ENCODE data around the gene PAPPA2. TPM values are rescaled to one million over a fixed set of nuclear protein-coding genes. Genes with fewer than 3 reads are reported as not detected.
A peak's percentile ranks its signal among the peaks of the same experiment; 100 is the strongest.

The PAPPA2 gene
- total and polyA plus RNA-seq, 2 donors (not counting 1 experiment from before 2014, with no cell fraction given), result 0.24 to 4.1 TPM

GRCh38 chr1:176460544-176461336 lies 2.2 kb upstream of the PAPPA2 start:
- Histone ChIP-seq H3K4me3 (replicated peaks in 1 of 4; ENCODE audit: control extremely low read depth in 1 of 4, insufficient read depth in 1 of 4, low read depth in 3 of 4, low read length in 4 of 4) (no peak overlapping the region), H3K4me1 (ENCODE audit: control insufficient read depth, extremely low read depth, insufficient read depth, low read length) (no peaks in the 10 kb centered on the region), H2AFZ (ENCODE audit: low read length) (no peak overlapping the region), H3K9me3 (ENCODE audit: control insufficient read depth, insufficient read depth, low read depth, low read length) (no peaks in the 10 kb centered on the region), H3K27me3 (ENCODE audit: control insufficient read depth, insufficient read depth, low read length) (no peaks in the 10 kb centered on the region), H3K4me2 (ENCODE audit: extremely low read depth, insufficient read depth, low read length) (no peak overlapping the region), H3K27ac (ENCODE audit: insufficient read depth, low read length) (no peak overlapping the region), H4K20me1 (ENCODE audit: control insufficient read depth, extremely low read depth, insufficient read depth, low read length) (no peaks in the 10 kb centered on the region), H3K9ac (ENCODE audit: insufficient read depth, low read length) (no peak overlapping the region), H3K36me3 (ENCODE audit: control insufficient read depth, insufficient read depth, low read length) (no peaks in the 10 kb centered on the region), H3K79me2 (ENCODE audit: control insufficient read depth, insufficient read depth, low read length) (no peaks in the 10 kb centered on the region)
- TF ChIP-seq CTCF (conservative IDR thresholded peaks at IDR 0.05 in 1 of 2, IDR thresholded peaks at IDR 0.05 in 1 of 2; ENCODE audit: low read depth in 1 of 2, low read length in 2 of 2) (no peak), EZH2 (IDR thresholded peaks at IDR 0.05; ENCODE audit: low read length, missing control alignments) (no peak)
- no peak for DNase-seq (ENCODE audit: low read depth in 2 of 2)

- no peaks in the 10 kb centered on the region for H3K27me3 ChIP-seq (ENCODE audit: control insufficient read depth, insufficient read depth, low read length)
- no peaks in the 10 kb centered on the region for H3K36me3 ChIP-seq (ENCODE audit: control insufficient read depth, insufficient read depth, low read length)
- no peak overlapping the region for H3K27ac ChIP-seq (ENCODE audit: insufficient read depth, low read length)
- H2AFZ ChIP-seq (ENCODE audit: low read length), result no peak overlapping the region
- H4K20me1 ChIP-seq (ENCODE audit: control insufficient read depth, extremely low read depth, insufficient read depth, low read length), result no peaks in the 10 kb centered on the region
- H3K4me1 ChIP-seq (ENCODE audit: control insufficient read depth, extremely low read depth, insufficient read depth, low read length), result no peaks in the 10 kb centered on the region
- H3K9ac ChIP-seq (ENCODE audit: insufficient read depth, low read length), result no peak overlapping the region
- H3K4me2 ChIP-seq (ENCODE audit: extremely low read depth, insufficient read depth, low read length), result no peak overlapping the region
- no peak for TF ChIP-seq CTCF (conservative IDR thresholded peaks at IDR 0.05 in 1 of 2, IDR thresholded peaks at IDR 0.05 in 1 of 2; ENCODE audit: low read depth in 1 of 2, low read length in 2 of 2)
- TF ChIP-seq EZH2 (IDR thresholded peaks at IDR 0.05; ENCODE audit: low read length, missing control alignments), result no peak
- no peak for DNase-seq (ENCODE audit: low read depth in 2 of 2)
- H3K9me3 ChIP-seq (ENCODE audit: control insufficient read depth, insufficient read depth, low read depth, low read length), result no peaks in the 10 kb centered on the region
- no peaks in the 10 kb centered on the region for H3K79me2 ChIP-seq (ENCODE audit: control insufficient read depth, insufficient read depth, low read length)
- H3K4me3 ChIP-seq (replicated peaks in 1 of 4; ENCODE audit: control extremely low read depth in 1 of 4, insufficient read depth in 1 of 4, low read depth in 3 of 4, low read length in 4 of 4), result no peak overlapping the region
These were observed 1.4 kb upstream of the PAPPA2 start for GRCh38 chr1:176461576-176461975.

- H3K36me3 ChIP-seq (ENCODE audit: control insufficient read depth, insufficient read depth, low read length), result no peaks in the 10 kb centered on the region
- no peaks in the 10 kb centered on the region for H3K4me1 ChIP-seq (ENCODE audit: control insufficient read depth, extremely low read depth, insufficient read depth, low read length)
- no peak overlapping the region for H3K9ac ChIP-seq (ENCODE audit: insufficient read depth, low read length)
- H4K20me1 ChIP-seq (ENCODE audit: control insufficient read depth, extremely low read depth, insufficient read depth, low read length), result no peaks in the 10 kb centered on the region
- no peaks in the 10 kb centered on the region for H3K79me2 ChIP-seq (ENCODE audit: control insufficient read depth, insufficient read depth, low read length)
- DNase-seq (ENCODE audit: low read depth in 2 of 2), result no peak
- no peak overlapping the region for H3K4me2 ChIP-seq (ENCODE audit: extremely low read depth, insufficient read depth, low read length)
- H3K4me3 ChIP-seq (replicated peaks in 1 of 4; ENCODE audit: control extremely low read depth in 1 of 4, insufficient read depth in 1 of 4, low read depth in 3 of 4, low read length in 4 of 4), result no peak overlapping the region
- no peak overlapping the region for H3K27ac ChIP-seq (ENCODE audit: insufficient read depth, low read length)
- TF ChIP-seq EZH2 (IDR thresholded peaks at IDR 0.05; ENCODE audit: low read length, missing control alignments), result no peak
- peak; percentile 5 to 9 for TF ChIP-seq CTCF (conservative IDR thresholded peaks at IDR 0.05 in 1 of 2, IDR thresholded peaks at IDR 0.05 in 1 of 2; ENCODE audit: low read depth in 1 of 2, low read length in 2 of 2)
- H3K27me3 ChIP-seq (ENCODE audit: control insufficient read depth, insufficient read depth, low read length), result no peaks in the 10 kb centered on the region
- no peak overlapping the region for H2AFZ ChIP-seq (ENCODE audit: low read length)
- H3K9me3 ChIP-seq (ENCODE audit: control insufficient read depth, insufficient read depth, low read depth, low read length), result no peaks in the 10 kb centered on the region
These were observed 3.5 kb downstream of the PAPPA2 start for GRCh38 chr1:176466514-176466913.

Measured in fibroblast of lung (primary cell).